Activated naive CD8-positive, alpha-beta T cell treated with anti-CD3 and anti-CD28 coated beads, Interleukin-2, amount 10 ng/mL, durations not matched to agents 7 days and 5 days (primary cell): ENCODE data around the gene RDH8. TPM values are rescaled to one million over a fixed set of nuclear protein-coding genes. Genes with fewer than 3 reads are reported as not detected.

Experiments
- ATAC-seq: fragments of 150-1000 bp; cut with Tn5 transposase; one replicate; pipeline ENCODE4 v1.10.0; 2021; ENCODE audit warnings: low read depth, moderate library complexity
- POLR2A ChIA-PET: fragments of 350-600 bp; sonication (Branson Sonifier 250); formaldehyde crosslinking; loops from one replicate; lab custom pipeline; 2021; ENCODE audit warnings: antibody characterized with exemption; lab: Charles Lee
- DNase-seq: peaks from one replicate; pipeline ENCODE4 v3.0.0; 2021
- H3K27ac Mint-ChIP-seq: one replicate; pipeline ENCODE4 v1.8.0; 2022; ENCODE audit warnings: mild to moderate bottlenecking, mixed read lengths
- H3K27me3 Mint-ChIP-seq: one replicate; pipeline ENCODE4 v1.8.0; 2022; ENCODE audit warnings: mild to moderate bottlenecking, moderate library complexity, mixed read lengths
- H3K36me3 Mint-ChIP-seq: one replicate; pipeline ENCODE4 v1.8.0; 2021; ENCODE audit warnings: mild to moderate bottlenecking, mixed read lengths
- H3K4me1 Mint-ChIP-seq: one replicate; pipeline ENCODE4 v1.8.0; 2021; ENCODE audit warnings: mixed read lengths
- H3K4me3 Mint-ChIP-seq: one replicate; pipeline ENCODE4 v1.8.0; 2022; ENCODE audit warnings: mild to moderate bottlenecking, moderate library complexity, mixed read lengths
- H3K9me3 Mint-ChIP-seq: one replicate; pipeline ENCODE4 v1.8.0; 2021; ENCODE audit warnings: mixed read lengths
- total RNA-seq, 2 experiments: library from RNA; stranded (reverse); gene quantifications; one replicate each; pipeline ENCODE4 v1.2.3, GENCODE V29; 2021

The RDH8 gene, protein sequence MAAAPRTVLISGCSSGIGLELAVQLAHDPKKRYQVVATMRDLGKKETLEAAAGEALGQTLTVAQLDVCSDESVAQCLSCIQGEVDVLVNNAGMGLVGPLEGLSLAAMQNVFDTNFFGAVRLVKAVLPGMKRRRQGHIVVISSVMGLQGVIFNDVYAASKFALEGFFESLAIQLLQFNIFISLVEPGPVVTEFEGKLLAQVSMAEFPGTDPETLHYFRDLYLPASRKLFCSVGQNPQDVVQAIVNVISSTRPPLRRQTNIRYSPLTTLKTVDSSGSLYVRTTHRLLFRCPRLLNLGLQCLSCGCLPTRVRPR
- not detected for total RNA-seq

DNA sequence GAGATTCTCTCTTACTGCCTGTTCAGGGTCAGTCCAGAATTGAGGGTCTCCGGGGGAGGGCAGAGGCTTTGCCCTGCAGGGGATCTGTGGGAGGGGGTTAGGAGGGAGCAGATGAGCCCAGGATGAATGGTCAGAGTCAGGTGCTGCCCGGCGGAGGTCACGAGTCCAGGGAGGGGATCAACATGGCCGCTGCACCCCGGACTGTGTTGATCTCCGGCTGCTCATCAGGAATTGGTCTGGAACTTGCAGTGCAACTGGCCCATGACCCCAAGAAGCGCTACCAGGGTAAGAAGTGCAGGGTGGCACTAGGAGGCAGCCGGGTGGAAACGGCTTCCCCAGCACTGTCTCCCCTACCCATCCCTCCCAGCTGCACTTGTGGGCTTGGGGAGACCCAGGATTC, at the start of gene RDH8:
Gene RDH8 (plus strand): TSS at position 168 of the 400 bp plus-strand sequence. CDS start 15 bp downstream, at position 183.
- Mint-ChIP-seq H3K9me3 (no peaks in the 10 kb centered on the region), H3K27me3 (peaks cover 33% of the 10 kb centered on the region), H3K4me1 (peaks cover 4% of the 10 kb centered on the region), H3K27ac (no peak within 1 kb of the TSS), H3K4me3 (no peak within 1 kb of the TSS), H3K36me3 (no peaks in the 10 kb centered on the region)
- DNase-seq (no peak), ATAC-seq (no peak)
- POLR2A ChIA-PET = no interaction called here

DNA sequence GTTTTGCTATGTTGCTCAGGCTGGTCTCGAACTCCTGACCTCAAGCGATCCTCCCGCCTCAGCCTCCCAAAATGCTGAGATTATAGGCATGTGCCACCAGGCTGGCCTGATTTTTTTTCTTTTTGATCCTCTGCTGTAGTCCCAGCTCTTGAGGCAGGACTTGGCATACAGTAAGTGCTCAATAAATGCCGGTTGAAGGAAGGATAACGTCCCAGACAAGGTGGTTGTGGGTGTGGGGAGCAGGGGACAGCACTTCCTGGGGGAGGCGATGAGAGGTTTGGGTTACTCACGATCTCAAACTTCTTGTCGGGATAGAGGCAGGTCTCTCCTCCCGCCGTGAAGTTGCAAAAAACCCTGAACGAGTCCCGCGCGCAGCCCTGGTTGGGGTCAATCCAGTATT, 47.3 kb upstream of the RDH8 start:
- Mint-ChIP-seq H3K27ac (no peak overlapping the region), H3K36me3 (no peaks in the 10 kb centered on the region), H3K9me3 (no peaks in the 10 kb centered on the region), H3K4me3 (no peak overlapping the region), H3K27me3 (peaks cover 47% of the 10 kb centered on the region), H3K4me1 (peaks cover 3% of the 10 kb centered on the region)
- POLR2A ChIA-PET = interaction anchor here (0.7 kb wide), 1 partner anchor 107 kb away, joined by 3 read pairs; no protein-coding TSS in a partner anchor
- ATAC-seq (no peak), DNase-seq (no peak)

DNA sequence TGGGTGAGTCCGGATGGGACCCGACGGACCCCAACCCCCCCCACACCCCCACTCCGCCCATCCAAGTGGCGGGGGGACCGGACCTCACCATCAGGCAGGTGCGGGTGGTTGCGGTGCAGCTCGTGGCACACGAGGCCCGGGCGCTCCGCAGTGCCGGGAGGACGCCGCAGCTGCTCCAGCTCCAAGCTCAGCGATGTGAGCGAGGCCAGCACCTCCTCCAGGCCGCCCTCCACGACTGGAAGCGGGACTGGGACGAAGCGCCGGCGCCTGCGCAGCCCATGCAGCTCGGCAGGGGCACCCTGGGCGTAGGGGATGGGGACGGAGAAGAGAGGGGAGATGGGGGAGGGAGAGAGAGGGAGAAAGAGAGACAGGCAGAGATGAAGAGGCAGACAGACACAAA, 46.8 kb upstream of the RDH8 start:
- ATAC-seq (no peak), DNase-seq (no peak)
- H3K27me3 Mint-ChIP-seq = peaks cover 46% of the 10 kb centered on the region
- POLR2A ChIA-PET = no interaction called here
- no peaks in the 10 kb centered on the region for H3K36me3 Mint-ChIP-seq
- no peak overlapping the region for H3K4me3 Mint-ChIP-seq
- no peak overlapping the region for H3K27ac Mint-ChIP-seq
- H3K4me1 Mint-ChIP-seq = peaks cover 4% of the 10 kb centered on the region
- no peaks in the 10 kb centered on the region for H3K9me3 Mint-ChIP-seq

DNA sequence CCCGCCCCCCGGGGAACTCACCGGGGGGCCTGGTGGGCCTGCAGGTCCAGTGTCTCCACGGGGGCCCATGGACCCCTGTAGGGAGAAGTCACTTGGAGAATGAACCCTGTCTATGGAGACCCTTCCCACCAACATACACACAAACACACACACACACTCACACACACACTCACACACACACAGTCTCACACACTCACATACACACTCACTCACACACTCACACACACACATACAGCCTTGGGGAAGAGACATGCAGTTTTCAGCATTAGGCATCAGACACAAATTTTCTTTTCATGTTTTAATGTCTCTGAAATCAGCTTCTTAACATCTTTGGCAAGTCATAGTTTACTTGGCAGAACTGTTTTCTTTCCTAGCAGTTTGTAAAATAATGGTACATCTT, 46.0 kb upstream of the RDH8 start:
- Mint-ChIP-seq H3K9me3 (no peaks in the 10 kb centered on the region), H3K27ac (no peak overlapping the region), H3K36me3 (no peaks in the 10 kb centered on the region), H3K4me1 (peaks cover 9% of the 10 kb centered on the region), H3K4me3 (no peak overlapping the region), H3K27me3 (peaks cover 42% of the 10 kb centered on the region)
- POLR2A ChIA-PET = no interaction called here
- ATAC-seq (no peak), DNase-seq (no peak)

DNA sequence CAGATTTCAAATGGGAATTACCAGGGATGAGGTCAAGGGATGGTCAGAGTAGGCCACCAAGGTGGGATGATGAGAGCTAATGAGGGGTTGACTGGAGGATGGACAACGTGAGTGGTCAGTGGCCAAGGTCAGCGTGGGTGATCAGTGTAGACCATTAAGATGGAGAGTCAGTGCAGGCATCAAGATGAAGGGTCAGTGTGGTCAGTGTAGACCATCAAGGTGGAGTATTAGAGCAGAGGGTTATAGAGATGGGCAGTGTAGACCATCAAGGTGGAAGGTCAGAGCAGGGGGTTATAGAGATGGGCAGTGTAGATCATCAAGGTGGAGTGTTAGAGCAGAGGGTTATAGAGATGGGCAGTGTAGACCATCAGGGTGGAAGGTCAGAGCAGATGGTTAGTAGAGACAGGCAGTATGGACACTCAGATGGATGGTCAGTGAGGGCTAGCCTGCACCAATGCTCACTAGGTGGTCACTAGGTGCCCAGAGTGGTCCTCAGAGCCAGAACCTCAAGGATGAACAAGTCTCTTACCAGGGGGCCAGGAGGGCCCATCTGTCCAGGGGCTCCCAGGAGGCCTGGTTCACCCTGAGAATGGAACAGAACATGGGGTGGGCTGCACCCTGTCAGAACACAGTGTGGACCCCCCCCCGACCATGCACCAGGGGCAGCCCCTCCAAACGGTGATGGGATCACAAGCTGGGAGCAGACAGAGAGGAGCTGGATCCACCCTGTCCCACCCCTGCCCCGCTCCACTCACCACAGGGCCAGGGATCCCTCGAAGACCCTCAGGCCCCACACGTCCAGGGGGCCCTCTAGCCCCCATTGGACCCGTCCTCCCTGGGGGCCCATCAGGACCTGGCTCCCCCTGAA, 44.2 kb upstream of the RDH8 start:
- POLR2A ChIA-PET = no interaction called here
- ATAC-seq (no peak), DNase-seq (no peak)
- Mint-ChIP-seq H3K36me3 (no peaks in the 10 kb centered on the region), H3K4me3 (no peak overlapping the region), H3K27ac (no peak overlapping the region), H3K27me3 (peaks cover 40% of the 10 kb centered on the region), H3K9me3 (no peaks in the 10 kb centered on the region), H3K4me1 (peaks cover 9% of the 10 kb centered on the region)

DNA sequence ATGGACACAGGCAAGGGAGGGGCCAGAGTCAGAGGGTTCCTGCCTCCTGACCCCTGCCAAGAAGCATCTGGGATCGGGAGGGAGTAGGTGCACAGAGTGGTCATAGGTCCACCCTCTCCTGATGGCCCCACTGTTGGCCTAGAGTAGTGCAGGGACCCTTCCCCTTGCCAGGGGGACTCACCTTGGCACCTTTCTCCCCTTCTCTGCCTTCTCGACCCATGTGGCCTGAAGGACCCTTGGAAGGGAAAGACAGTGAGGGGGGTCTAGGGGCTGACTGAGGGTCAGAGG, 43.7 kb upstream of the RDH8 start:
- ATAC-seq (no peak), DNase-seq (no peak)
- H3K4me3 Mint-ChIP-seq = no peak overlapping the region
- H3K27me3 Mint-ChIP-seq = peaks cover 36% of the 10 kb centered on the region
- peaks cover 9% of the 10 kb centered on the region for H3K4me1 Mint-ChIP-seq
- POLR2A ChIA-PET = no interaction called here
- H3K9me3 Mint-ChIP-seq = no peaks in the 10 kb centered on the region
- no peak overlapping the region for H3K27ac Mint-ChIP-seq
- no peaks in the 10 kb centered on the region for H3K36me3 Mint-ChIP-seq

DNA sequence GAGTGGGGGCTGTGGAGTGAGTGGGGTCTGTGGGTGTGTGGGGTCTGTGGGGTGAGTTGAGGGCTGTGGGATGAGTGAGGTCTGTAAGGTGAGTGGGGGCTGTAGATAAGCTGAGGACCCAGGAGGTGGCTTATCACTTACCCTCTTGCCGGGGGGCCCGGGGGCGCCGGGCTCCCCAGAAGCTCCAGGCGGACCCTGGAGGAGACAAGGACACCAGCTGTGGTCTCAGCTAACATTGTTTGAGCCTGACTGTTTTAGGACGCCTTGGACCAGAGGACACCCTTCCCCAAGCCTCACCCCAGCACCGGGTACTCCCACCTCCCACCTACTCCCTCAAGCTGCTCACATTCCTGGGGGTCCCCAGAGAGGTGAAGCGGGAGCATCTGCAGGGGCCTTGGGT, 42.8 kb upstream of the RDH8 start:
- Mint-ChIP-seq H3K27me3 (peaks cover 31% of the 10 kb centered on the region), H3K36me3 (no peaks in the 10 kb centered on the region), H3K27ac (no peak overlapping the region), H3K4me1 (peaks cover 9% of the 10 kb centered on the region), H3K4me3 (no peak overlapping the region), H3K9me3 (no peaks in the 10 kb centered on the region)
- ATAC-seq = no peak
- DNase-seq = no peak
- POLR2A ChIA-PET = no interaction called here

DNA sequence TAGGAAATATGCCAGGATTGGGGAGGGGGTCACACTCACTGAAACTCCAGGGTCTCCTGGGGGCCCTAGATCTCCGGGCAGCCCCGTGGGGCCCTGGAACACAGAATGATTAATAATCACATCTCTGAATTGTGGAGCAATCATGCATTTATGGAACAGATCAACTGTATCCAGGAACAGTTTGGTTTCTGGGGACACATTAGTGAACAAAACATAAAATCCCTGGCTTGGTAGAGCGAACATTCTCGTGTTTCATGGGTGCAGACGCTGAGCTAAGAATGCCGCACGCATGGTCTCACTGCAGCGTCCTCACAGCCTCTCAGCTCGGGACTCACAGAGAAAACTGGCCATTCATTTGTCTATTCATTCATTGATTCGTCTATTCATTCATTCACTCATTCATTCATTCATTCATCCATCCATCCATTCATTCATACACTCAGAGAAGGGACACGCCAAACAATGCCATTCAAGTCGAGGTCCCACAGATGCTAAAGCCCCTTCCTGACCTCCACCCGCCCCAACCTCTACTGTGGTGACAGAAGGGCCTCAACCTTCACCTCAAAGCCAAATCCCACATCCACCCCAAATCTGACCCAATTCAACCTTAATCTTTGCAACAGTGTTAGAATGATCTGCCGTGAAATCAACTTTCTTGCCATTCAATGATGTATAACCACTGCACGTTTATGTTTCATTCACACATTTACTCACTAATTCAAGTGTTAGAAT, 42.0 kb upstream of the RDH8 start:
- Mint-ChIP-seq H3K27ac (no peak overlapping the region), H3K4me3 (no peak overlapping the region), H3K27me3 (peaks cover 24% of the 10 kb centered on the region), H3K36me3 (no peaks in the 10 kb centered on the region), H3K4me1 (peaks cover 9% of the 10 kb centered on the region), H3K9me3 (no peaks in the 10 kb centered on the region)
- POLR2A ChIA-PET = no interaction called here
- DNase-seq = no peak
- no peak for ATAC-seq

DNA sequence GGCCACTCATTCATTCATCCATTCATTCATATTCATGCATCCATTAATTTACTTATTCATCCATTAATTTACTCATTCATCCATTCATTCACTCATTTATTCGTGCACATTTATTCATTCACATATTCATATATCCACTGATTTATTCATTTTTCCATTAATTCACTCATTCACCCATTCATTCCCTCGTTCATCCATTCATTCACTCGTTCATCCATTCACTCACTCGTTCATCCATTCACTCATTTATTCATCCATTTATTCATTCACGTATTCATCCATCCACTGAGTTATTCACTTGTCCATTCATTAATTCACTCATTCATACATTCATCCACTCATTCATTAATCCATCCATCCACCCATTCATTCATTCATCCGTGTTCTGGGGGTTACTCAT, 41.2 kb upstream of the RDH8 start:
- POLR2A ChIA-PET = no interaction called here
- DNase-seq = no peak
- no peak for ATAC-seq
- H3K27me3 Mint-ChIP-seq = peaks cover 18% of the 10 kb centered on the region
- H3K36me3 Mint-ChIP-seq = no peaks in the 10 kb centered on the region
- H3K4me1 Mint-ChIP-seq = peaks cover 6% of the 10 kb centered on the region
- H3K4me3 Mint-ChIP-seq = no peak overlapping the region
- H3K9me3 Mint-ChIP-seq = no peaks in the 10 kb centered on the region
- no peak overlapping the region for H3K27ac Mint-ChIP-seq

DNA sequence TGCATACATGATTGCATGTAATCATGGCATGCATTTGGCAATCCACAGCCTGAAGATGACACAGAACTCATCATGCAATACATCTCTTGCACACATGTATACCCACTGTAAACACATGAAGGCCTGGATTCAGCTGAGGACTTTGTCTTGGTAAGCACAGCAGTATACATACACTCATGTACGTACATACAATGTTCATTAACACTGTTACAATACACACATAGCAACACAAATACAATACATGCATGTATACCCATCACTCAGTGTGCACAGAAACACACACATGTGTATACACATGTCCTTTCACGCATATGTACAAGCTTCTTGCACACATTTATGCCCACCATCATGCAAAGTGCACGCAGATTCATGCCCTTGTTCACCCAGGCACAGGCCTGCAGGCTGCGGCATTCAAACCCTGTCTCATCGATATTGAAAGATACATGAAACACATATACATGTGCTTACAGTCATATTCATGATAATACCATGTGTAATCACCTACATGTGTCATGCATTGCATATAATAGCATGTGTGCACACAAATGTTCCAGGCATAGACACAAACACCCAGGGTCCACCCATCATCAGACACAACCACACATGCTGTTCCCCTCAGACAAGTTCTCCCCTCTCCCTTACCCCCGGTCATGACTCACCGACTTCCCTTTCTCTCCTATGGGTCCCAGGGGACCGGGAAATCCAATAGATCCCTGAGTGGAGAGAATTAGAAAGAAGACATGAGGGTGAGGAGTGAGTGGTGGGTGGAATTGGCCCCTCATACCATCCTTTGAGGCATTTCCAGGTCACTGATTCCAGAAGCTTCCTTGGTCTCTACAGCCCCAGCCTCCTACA, 31.6 kb upstream of the RDH8 start:
- POLR2A ChIA-PET = no interaction called here
- Mint-ChIP-seq H3K27ac (no peak overlapping the region), H3K9me3 (no peaks in the 10 kb centered on the region), H3K36me3 (no peaks in the 10 kb centered on the region), H3K27me3 (peaks cover 10% of the 10 kb centered on the region), H3K4me3 (no peak overlapping the region), H3K4me1 (no peaks in the 10 kb centered on the region)
- ATAC-seq (no peak), DNase-seq (no peak)

DNA sequence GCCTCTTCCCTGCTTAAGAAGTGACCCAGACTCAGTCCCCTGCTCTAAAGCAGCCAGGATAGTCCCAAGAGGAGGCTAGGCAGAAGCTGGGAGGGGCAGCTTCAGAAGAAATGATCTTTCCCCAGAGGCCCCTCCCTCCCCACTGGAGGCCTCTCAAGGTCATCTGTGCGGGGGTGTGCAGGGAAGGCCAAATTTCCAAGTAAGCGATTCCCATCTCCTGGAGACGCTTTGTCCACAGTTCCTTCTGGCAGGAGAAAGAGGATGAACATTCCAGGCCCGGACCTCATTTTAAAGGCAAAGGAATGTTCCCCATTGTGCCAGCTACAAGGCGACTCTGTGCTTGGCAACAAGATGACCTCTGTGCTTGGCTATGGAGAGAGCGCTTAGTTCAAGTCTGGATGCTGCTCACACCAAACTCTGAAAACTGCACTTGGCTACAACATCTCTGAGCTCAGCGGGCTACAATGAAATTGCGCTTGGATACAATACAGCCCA, 26.4 kb upstream of the RDH8 start:
- no peak for DNase-seq
- Mint-ChIP-seq H3K36me3 (no peaks in the 10 kb centered on the region), H3K9me3 (no peaks in the 10 kb centered on the region), H3K4me1 (no peaks in the 10 kb centered on the region), H3K27me3 (peaks cover 10% of the 10 kb centered on the region), H3K27ac (no peak overlapping the region), H3K4me3 (no peak overlapping the region)
- ATAC-seq = no peak
- POLR2A ChIA-PET = interaction anchor here (0.6 kb wide), 1 partner anchor 189 kb away, joined by 3 read pairs; no protein-coding TSS in a partner anchor

DNA sequence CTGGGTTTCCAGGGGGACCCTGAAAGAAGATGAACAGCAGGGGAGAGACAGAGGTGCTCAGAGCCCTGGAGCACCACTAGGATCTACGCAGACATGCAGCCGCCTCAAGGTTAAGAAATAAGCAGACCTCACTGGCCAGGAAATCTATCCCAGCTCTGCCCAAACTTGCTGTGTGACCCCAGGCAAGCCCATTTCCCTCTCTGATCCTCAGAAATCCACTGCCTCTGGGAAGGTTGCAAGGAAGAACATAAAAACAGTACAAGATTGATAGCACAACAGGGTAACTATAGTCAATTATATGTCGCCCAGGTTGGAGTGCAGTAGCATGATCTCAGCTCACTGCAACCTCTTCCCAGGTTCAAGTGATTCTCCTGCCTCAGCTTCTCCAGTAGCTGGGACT, 23.8 kb upstream of the RDH8 start:
- no peak overlapping the region for H3K4me3 Mint-ChIP-seq
- DNase-seq = no peak
- no peaks in the 10 kb centered on the region for H3K4me1 Mint-ChIP-seq
- POLR2A ChIA-PET = no interaction called here
- H3K36me3 Mint-ChIP-seq = no peaks in the 10 kb centered on the region
- no peak overlapping the region for H3K27ac Mint-ChIP-seq
- H3K27me3 Mint-ChIP-seq = no peaks in the 10 kb centered on the region
- H3K9me3 Mint-ChIP-seq = no peaks in the 10 kb centered on the region
- ATAC-seq = no peak
